NCI-H1105 treated with DMSO at 0.1 percent for 48 hours (cell line): ENCODE results near the gene TCF23.
A peak's percentile ranks its signal among the peaks of the same experiment; 100 is the strongest.

Experiments used
- DNase-seq: peaks from one replicate; lab custom pipeline; 2025; lab: John Stamatoyannopoulos, UW

Gene TCF23

GRCh38 chr2:27128668-27129571 lies 19.9 kb upstream of the TCF23 start:
- no peak for DNase-seq

- DNase-seq, result no peak
These were observed 18.4 kb upstream of the TCF23 start for GRCh38 chr2:27130396-27130795.

GRCh38 chr2:27131429-27131828 lies 17.4 kb upstream of the TCF23 start:
- no peak for DNase-seq

GRCh38 chr2:27133195-27133875 lies 15.5 kb upstream of the TCF23 start:
- DNase-seq, result no peak

- DNase-seq, result peak; percentile 89
These were observed 14.7 kb upstream of the TCF23 start, which contains the start of gene PREB for GRCh38 chr2:27133905-27134780. TSS of gene PREB (minus strand) at chr2:27134636. CDS start at chr2:27134421, 215 bp downstream.

GRCh38 chr2:27134781-27135477 lies 13.9 kb upstream of the TCF23 start:
- no peak for DNase-seq

- no peak for DNase-seq
These were observed 13.3 kb upstream of the TCF23 start for GRCh38 chr2:27135478-27135955.

- no peak for DNase-seq
These were observed 12.1 kb upstream of the TCF23 start for GRCh38 chr2:27136751-27137150.

GRCh38 chr2:27137322-27137935 lies 11.4 kb upstream of the TCF23 start:
- no peak for DNase-seq

- DNase-seq, result no peak
These were observed 10.7 kb upstream of the TCF23 start for GRCh38 chr2:27138111-27138510.

- no peak for DNase-seq
These were observed 9.5 kb upstream of the TCF23 start, which contains the start of gene PRR30 for GRCh38 chr2:27139310-27139709. TSS of gene PRR30 (minus strand) at chr2:27139410. CDS start at chr2:27138329, 1,081 bp downstream.

- no peak for DNase-seq
These were observed 5.5 kb upstream of the TCF23 start for GRCh38 chr2:27143285-27143684.

GRCh38 chr2:27145682-27146081 lies 3.1 kb upstream of the TCF23 start:
- no peak for DNase-seq

- DNase-seq, result no peak
These were observed 869 bp upstream of the TCF23 start for GRCh38 chr2:27147935-27148334.

GRCh38 chr2:27149570-27150405 lies 984 bp downstream of the TCF23 start:
- DNase-seq, result no peak

GRCh38 chr2:27150639-27151230 lies 1.9 kb downstream of the TCF23 start:
- no peak for DNase-seq

GRCh38 chr2:27152102-27152795 lies 3.4 kb downstream of the TCF23 start:
- no peak for DNase-seq

- DNase-seq, result no peak
These were observed 4.1 kb downstream of the TCF23 start for GRCh38 chr2:27152796-27153464.
